Naive thymus-derived CD4-positive, alpha-beta T cell (primary cell): ENCODE data around the gene NR2C2. TPM values are rescaled to one million over a fixed set of nuclear protein-coding genes. Genes with fewer than 3 reads are reported as not detected.
A peak's percentile ranks its signal among the peaks of the same experiment; 100 is the strongest.

ENCODE experiments used
- ATAC-seq: fragments of 150-1000 bp; cut with Tn5 transposase; 2 replicates; pipeline ENCODE4 v1.10.0; 2021; ENCODE audit warnings: mild to moderate bottlenecking, moderate library complexity
- CTCF ChIA-PET: fragments of 350-600 bp; sonication (Branson Sonifier 250); formaldehyde crosslinking; loops from one replicate; lab custom pipeline; 2021; ENCODE audit warnings: antibody characterized with exemption; lab: Charles Lee
- POLR2A ChIA-PET: fragments of 350-600 bp; sonication (Branson Sonifier 250); formaldehyde crosslinking; loops from one replicate; lab custom pipeline; 2021; ENCODE audit warnings: antibody characterized with exemption, inconsistent platforms; lab: Charles Lee
- DNase-seq, 9 donors: peaks; one replicate each; pipeline versions ENCODE4 v3.0.0 to v3.0.0-alpha.2; 2020 to 2022; ENCODE audit warnings: mixed read lengths in 1 of 9
- H3K27ac ChIP-seq: one replicate; pipeline ENCODE4 v1.7.0; 2013; ENCODE audit warnings: mild to moderate bottlenecking, low read depth, low read length, moderate library complexity
- H3K27me3 ChIP-seq, 2 donors: one replicate each; pipeline ENCODE4 v1.7.0; 2013; ENCODE audit warnings: low read length in 2 of 2, mild to moderate bottlenecking in 2 of 2, moderate library complexity in 2 of 2; ENCODE audit not compliant: control insufficient read depth in 2 of 2, insufficient read depth in 2 of 2
- H3K36me3 ChIP-seq, 3 experiments: 1 replicate in 2 of 3; 2 replicates in 1 of 3; pipeline ENCODE4 v1.7.0; 2013; ENCODE audit warnings: low read length in 3 of 3, mild to moderate bottlenecking in 3 of 3, moderate library complexity in 1 of 3; ENCODE audit not compliant: insufficient read depth in 3 of 3, control insufficient read depth in 2 of 3
- H3K4me1 ChIP-seq, 2 donors: one replicate each; pipeline ENCODE4 v1.7.0; 2013; ENCODE audit warnings: low read length in 2 of 2, mild to moderate bottlenecking in 2 of 2, moderate library complexity in 1 of 2; ENCODE audit not compliant: control insufficient read depth in 2 of 2, insufficient read depth in 2 of 2
- H3K4me3 ChIP-seq: 2 replicates; pipeline ENCODE4 v1.7.0; 2013; ENCODE audit warnings: mild to moderate bottlenecking, low read length
- H3K9me3 ChIP-seq, 3 experiments: 1 replicate in 2 of 3; 2 replicates in 1 of 3; pipeline ENCODE4 v1.7.0; 2013; ENCODE audit warnings: low read length in 3 of 3; ENCODE audit not compliant: control insufficient read depth in 2 of 3
- H3K27ac Mint-ChIP-seq, 9 donors: one replicate each; pipeline ENCODE4 v1.8.0; 2020 to 2022; ENCODE audit warnings: mixed read lengths in 9 of 9, mild to moderate bottlenecking in 8 of 9, moderate library complexity in 5 of 9, inconsistent platforms in 2 of 9
- H3K27me3 Mint-ChIP-seq, 5 donors: one replicate each; pipeline ENCODE4 v1.8.0; 2021 to 2022; ENCODE audit warnings: mixed read lengths in 5 of 5, mild to moderate bottlenecking in 1 of 5
- H3K36me3 Mint-ChIP-seq, 5 donors: one replicate each; pipeline ENCODE4 v1.8.0; 2020 to 2022; ENCODE audit warnings: mixed read lengths in 5 of 5, mild to moderate bottlenecking in 3 of 5, inconsistent platforms in 1 of 5
- H3K4me1 Mint-ChIP-seq, 7 donors: one replicate each; pipeline ENCODE4 v1.8.0; 2020 to 2022; ENCODE audit warnings: mixed read lengths in 7 of 7, mild to moderate bottlenecking in 3 of 7, inconsistent platforms in 1 of 7
- H3K4me3 Mint-ChIP-seq, 10 donors: one replicate each; pipeline ENCODE4 v1.8.0; 2020 to 2022; ENCODE audit warnings: mild to moderate bottlenecking in 10 of 10, mixed read lengths in 10 of 10, moderate library complexity in 6 of 10, inconsistent platforms in 2 of 10
- H3K9me3 Mint-ChIP-seq, 11 donors: one replicate each; pipeline ENCODE4 v1.8.0; 2020 to 2022; ENCODE audit warnings: mixed read lengths in 11 of 11, mild to moderate bottlenecking in 4 of 11, inconsistent platforms in 1 of 11, moderate library complexity in 1 of 11
- intact Hi-C, 2 donors: fragments of 100-400 bp; cut with micrococcal nuclease; formaldehyde crosslinking; loops; one replicate each; pipeline ENCODE4 v1.15.1; 2023
- polyA plus RNA-seq, 2 donors: library from polyadenylated mRNA; unstranded; fragments of 300-500 nt; fragmentation: Illumina TruSeq; gene quantifications; one replicate each; pipeline ENCODE4 v1.2.3, GENCODE V29; 2021
- total RNA-seq, 6 experiments: library from RNA in 5 of 6; stranded (reverse) in 5 of 6; gene quantifications; 1 replicate in 5 of 6; 2 replicates in 1 of 6; pipeline ENCODE4 v1.2.3 and lab custom pipeline; 2021 to 2026

Gene NR2C2
- total and polyA plus RNA-seq, 7 experiments from 2014 or later = 12.7 to 96.3 (median 55.7) TPM

- H3K4me3 Mint-ChIP-seq = peak overlapping the region in 9 of 10 donors; percentile 0 to 95 (median 56)
- peaks cover 16 to 31% (median 23%) of the 10 kb centered on the region in 7 donors for H3K4me1 Mint-ChIP-seq
- no peaks in the 10 kb centered on the region for H3K27me3 Mint-ChIP-seq
- ChIA-PET POLR2A (interaction anchor here (0.7 to 1.2 kb wide), 3 partner anchors 33 to 120 kb away, joined by 3 to 5 read pairs (median 3); partner anchors contain the start of gene RBSN), CTCF (no interaction called here)
- DNase-seq (no peak), ATAC-seq (no peak)
- peaks cover 4 to 13% (median 6%) of the 10 kb centered on the region in 5 donors for H3K36me3 Mint-ChIP-seq
- peaks cover 7 to 14% of the 10 kb centered on the region in 2 donors for H3K4me1 ChIP-seq
- no peak overlapping the region for H3K27ac ChIP-seq
- no peaks in the 10 kb centered on the region for H3K27me3 ChIP-seq
- no peaks in the 10 kb centered on the region for H3K9me3 Mint-ChIP-seq
- H3K27ac Mint-ChIP-seq = peak overlapping the region in 2 of 9 donors; percentile 1 to 8
- intact Hi-C loops = loop anchor here in 1 of 2 donors (10.0 kb wide), 1 partner anchor 1642 kb away; the partner anchor contains the start of gene NUP210
- no peaks in the 10 kb centered on the region for H3K9me3 ChIP-seq
- H3K4me3 ChIP-seq = no peak overlapping the region
- H3K36me3 ChIP-seq = peaks cover 0 to 16% (median 0%) of the 10 kb centered on the region in 3 experiments
These were observed 119.1 kb downstream of the NR2C2 start for GRCh38 chr3:15066467-15066866.

- H3K4me1 ChIP-seq = peaks cover 0 to 4% of the 10 kb centered on the region in 2 donors
- H3K4me1 Mint-ChIP-seq = peaks cover under 1 to 18% (median 11%) of the 10 kb centered on the region in 7 donors
- no peaks in the 10 kb centered on the region for H3K27me3 Mint-ChIP-seq
- no peak for ATAC-seq
- H3K4me3 Mint-ChIP-seq = no peak overlapping the region
- no peak overlapping the region for H3K4me3 ChIP-seq
- ChIA-PET CTCF (no interaction called here), POLR2A (interaction anchor here (1.3 kb wide), 1 partner anchor 30 kb away, joined by 4 read pairs; the partner anchor contains the start of gene RBSN)
- H3K36me3 Mint-ChIP-seq = peaks cover 4 to 20% (median 15%) of the 10 kb centered on the region in 5 donors
- H3K27ac ChIP-seq = no peak overlapping the region
- H3K36me3 ChIP-seq = peaks cover 0 to 43% (median 7%) of the 10 kb centered on the region in 3 experiments
- H3K9me3 Mint-ChIP-seq = no peaks in the 10 kb centered on the region
- H3K9me3 ChIP-seq = no peaks in the 10 kb centered on the region
- H3K27ac Mint-ChIP-seq = no peak overlapping the region
- no peak for DNase-seq
- intact Hi-C loops = loop anchor here in 1 of 2 donors (10.0 kb wide), 1 partner anchor 1645 kb away; the partner anchor contains the start of gene NUP210
- no peaks in the 10 kb centered on the region for H3K27me3 ChIP-seq
These were observed 122.1 kb downstream of the NR2C2 start for GRCh38 chr3:15069441-15069840.

- Histone ChIP-seq H3K9me3 (no peaks in the 10 kb centered on the region), H3K4me3 (no peak overlapping the region), H3K27ac (no peak overlapping the region), H3K36me3 (peaks cover 9 to 59% (median 9%) of the 10 kb centered on the region in 3 experiments), H3K27me3 (no peaks in the 10 kb centered on the region), H3K4me1 (no peaks in the 10 kb centered on the region)
- Mint-ChIP-seq H3K27me3 (no peaks in the 10 kb centered on the region), H3K27ac (peak overlapping the region in 1 of 9 donors; percentile 33), H3K4me1 (peaks cover 0 to 11% (median 4%) of the 10 kb centered on the region in 7 donors), H3K9me3 (no peaks in the 10 kb centered on the region), H3K36me3 (peaks cover 4 to 36% (median 22%) of the 10 kb centered on the region in 5 donors), H3K4me3 (no peak overlapping the region)
- DNase-seq (no peak), ATAC-seq (no peak)
- ChIA-PET CTCF (interaction anchor here (1.0 kb wide), 1 partner anchor 27 kb away, joined by 4 read pairs; the partner anchor contains the start of gene RBSN), POLR2A (no interaction called here)
- intact Hi-C loops = no loop called here
These were observed 124.3 kb downstream of the NR2C2 start for GRCh38 chr3:15071699-15072098.

GRCh38 chr3:15074500-15074899 lies 127.1 kb downstream of the NR2C2 start:
- DNase-seq (no peak), ATAC-seq (no peak)
- Mint-ChIP-seq H3K27me3 (no peaks in the 10 kb centered on the region), H3K27ac (no peak overlapping the region), H3K4me3 (no peak overlapping the region), H3K9me3 (no peaks in the 10 kb centered on the region), H3K36me3 (peaks cover 11 to 54% (median 34%) of the 10 kb centered on the region in 5 donors), H3K4me1 (peaks cover 0 to 9% (median 5%) of the 10 kb centered on the region in 7 donors)
- ChIA-PET POLR2A (no interaction called here), CTCF (no interaction called here)
- peaks cover 21 to 85% (median 22%) of the 10 kb centered on the region in 3 experiments for H3K36me3 ChIP-seq
- H3K4me1 ChIP-seq = no peaks in the 10 kb centered on the region
- no peaks in the 10 kb centered on the region for H3K9me3 ChIP-seq
- intact Hi-C loops = no loop called here
- no peak overlapping the region for H3K27ac ChIP-seq
- H3K4me3 ChIP-seq = no peak overlapping the region
- H3K27me3 ChIP-seq = no peaks in the 10 kb centered on the region

- Histone ChIP-seq H3K4me3 (no peak overlapping the region), H3K27ac (no peak overlapping the region), H3K9me3 (no peaks in the 10 kb centered on the region), H3K36me3 (peaks cover 26 to 95% (median 45%) of the 10 kb centered on the region in 3 experiments), H3K27me3 (no peaks in the 10 kb centered on the region), H3K4me1 (no peaks in the 10 kb centered on the region)
- ChIA-PET POLR2A (no interaction called here), CTCF (no interaction called here)
- Mint-ChIP-seq H3K27me3 (no peaks in the 10 kb centered on the region), H3K27ac (no peak overlapping the region), H3K9me3 (no peaks in the 10 kb centered on the region), H3K4me3 (no peak overlapping the region), H3K36me3 (peaks cover 35 to 75% (median 46%) of the 10 kb centered on the region in 5 donors), H3K4me1 (peaks cover 0 to 17% (median 0%) of the 10 kb centered on the region in 7 donors)
- DNase-seq (no peak), ATAC-seq (no peak)
- intact Hi-C loops = no loop called here
These were observed 131.7 kb downstream of the NR2C2 start for GRCh38 chr3:15079091-15079490.

GRCh38 chr3:15081960-15082664 lies 134.7 kb downstream of the NR2C2 start:
- H3K36me3 ChIP-seq = peaks cover 22 to 95% (median 36%) of the 10 kb centered on the region in 3 experiments
- DNase-seq = no peak

More at GRCh38 chr3:15081960-15082664, 134.7 kb downstream of the NR2C2 start:
- H3K36me3 Mint-ChIP-seq = peaks cover 45 to 68% (median 53%) of the 10 kb centered on the region in 5 donors
- no peak overlapping the region for H3K4me3 Mint-ChIP-seq
- no peaks in the 10 kb centered on the region for H3K9me3 Mint-ChIP-seq
- H3K27me3 Mint-ChIP-seq = no peaks in the 10 kb centered on the region
- ChIA-PET CTCF (interaction anchor here (0.6 to 0.9 kb wide), 2 partner anchors 166 to 476 kb away, joined by 3 read pairs; no protein-coding TSS in a partner anchor), POLR2A (no interaction called here)
- intact Hi-C loops = no loop called here
- ATAC-seq = peak; percentile 29
- Histone ChIP-seq H3K4me3 (no peak overlapping the region), H3K27ac (no peak overlapping the region), H3K9me3 (no peaks in the 10 kb centered on the region), H3K27me3 (no peaks in the 10 kb centered on the region), H3K4me1 (no peaks in the 10 kb centered on the region)
- H3K4me1 Mint-ChIP-seq = peaks cover 0 to 17% (median 0%) of the 10 kb centered on the region in 7 donors
- H3K27ac Mint-ChIP-seq = peak overlapping the region in 3 of 9 donors; percentile 6 to 51 (median 27)
